ENCODE data around the gene NIPSNAP3A.

Gene NIPSNAP3A

DNA sequence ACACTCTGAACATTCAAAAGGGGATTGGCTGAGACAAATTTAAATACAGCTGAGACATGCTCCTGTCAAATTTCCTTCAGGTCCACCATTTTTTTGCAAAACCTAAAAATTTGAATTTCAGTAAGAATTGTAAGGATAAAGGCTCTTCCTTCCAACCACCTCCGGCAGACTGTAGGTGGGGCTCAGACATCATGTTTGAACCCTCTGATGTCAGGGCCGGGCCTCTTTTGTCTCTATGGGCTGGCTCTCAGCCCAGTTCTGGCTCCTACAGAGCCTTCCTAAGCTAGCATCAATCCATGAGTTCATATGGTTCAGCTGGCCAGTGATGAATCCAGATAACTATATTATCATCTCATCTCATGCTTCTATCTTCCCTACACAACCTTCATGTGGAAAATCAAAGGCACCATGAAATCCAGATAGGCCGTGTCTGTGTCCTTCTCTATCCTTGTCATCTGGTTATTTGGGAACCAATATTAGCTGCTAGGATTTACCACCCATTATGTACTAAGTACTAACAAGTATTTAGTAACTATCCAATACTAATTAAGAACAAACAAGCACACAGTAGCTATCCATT is 60.6 kb downstream of the NIPSNAP3A start:
- DNase-seq (ENCODE audit: low read depth in 2 of 2), result no peak
